ENCODE results near the gene AFAP1L2.

AFAP1L2 gene

GRCh38 chr10:114252092-114252491 lies 152.2 kb downstream of the AFAP1L2 start:
- Mint-ChIP-seq H3K4me1 (ENCODE audit: low read depth in 2 of 2) (no peaks in the 10 kb centered on the region), H3K27me3 (peaks cover 20 to 48% of the 10 kb centered on the region in 2 donors), H3K9me3 (no peaks in the 10 kb centered on the region), H3K27ac (no peak overlapping the region), H3K4me3 (no peak overlapping the region), H3K36me3 (ENCODE audit: insufficient read depth) (no peaks in the 10 kb centered on the region)
- no peak for DNase-seq
- ATAC-seq (replicated peaks) = no peak

GRCh38 chr10:114250716-114251115 lies 153.6 kb downstream of the AFAP1L2 start:
- Mint-ChIP-seq H3K36me3 (ENCODE audit: insufficient read depth) (no peaks in the 10 kb centered on the region), H3K27ac (no peak overlapping the region)

GRCh38 chr10:114250236-114250635 lies 154.1 kb downstream of the AFAP1L2 start:
- H3K27me3 Mint-ChIP-seq = peaks cover 26 to 48% of the 10 kb centered on the region in 2 donors
- ATAC-seq (replicated peaks) (no peak), DNase-seq (no peak)
- H3K27ac Mint-ChIP-seq = no peak overlapping the region
- H3K9me3 Mint-ChIP-seq = no peaks in the 10 kb centered on the region
- H3K36me3 Mint-ChIP-seq (ENCODE audit: insufficient read depth) = no peaks in the 10 kb centered on the region
- H3K4me3 Mint-ChIP-seq = no peak overlapping the region
- peaks cover 0 to 4% of the 10 kb centered on the region in 2 donors for H3K4me1 Mint-ChIP-seq (ENCODE audit: low read depth in 2 of 2)

More at GRCh38 chr10:114250716-114251115, 153.6 kb downstream of the AFAP1L2 start:
- Mint-ChIP-seq H3K4me1 (ENCODE audit: low read depth in 2 of 2) (peaks cover 0 to 4% of the 10 kb centered on the region in 2 donors), H3K4me3 (no peak overlapping the region), H3K27me3 (peaks cover 23 to 48% of the 10 kb centered on the region in 2 donors), H3K9me3 (no peaks in the 10 kb centered on the region)
- no peak for ATAC-seq (replicated peaks)
- no peak for DNase-seq

GRCh38 chr10:114246679-114247305 lies 157.5 kb downstream of the AFAP1L2 start:
- Mint-ChIP-seq H3K36me3 (ENCODE audit: insufficient read depth) (no peaks in the 10 kb centered on the region), H3K27ac (no peak overlapping the region), H3K27me3 (peaks cover 44 to 69% of the 10 kb centered on the region in 2 donors), H3K4me3 (no peak overlapping the region), H3K9me3 (no peaks in the 10 kb centered on the region), H3K4me1 (ENCODE audit: low read depth in 2 of 2) (peaks cover 0 to 4% of the 10 kb centered on the region in 2 donors)
- ATAC-seq (replicated peaks) = no peak
- DNase-seq = no peak

- Mint-ChIP-seq H3K27me3 (peaks cover 53 to 71% of the 10 kb centered on the region in 2 donors), H3K36me3 (ENCODE audit: insufficient read depth) (no peaks in the 10 kb centered on the region), H3K9me3 (no peaks in the 10 kb centered on the region), H3K4me1 (ENCODE audit: low read depth in 2 of 2) (peaks cover 0 to 4% of the 10 kb centered on the region in 2 donors), H3K4me3 (no peak overlapping the region), H3K27ac (no peak overlapping the region)
- no peak for ATAC-seq (replicated peaks)
- DNase-seq = no peak
Observed at GRCh38 chr10:114245121-114245791, 159.0 kb downstream of the AFAP1L2 start.
